ENCODE measurements around the gene RNF213.
"Not testable (repeated sequence)": the region's sequence is repeated elsewhere in the genome, so short reads cannot be mapped to it uniquely, and the experiment has no call there.

RNF213 gene

GRCh38 chr17:80297996-80298560 is 37.4 kb downstream of the RNF213 start:
- CTCF ChIA-PET = no interaction called here
- TF ChIP-seq FEZF1 (tag by site-specific recombination; IDR thresholded peaks at IDR 0.05) (no peak), BCL6B (tag by site-specific recombination; IDR thresholded peaks at IDR 0.05) (no peak)
- Histone ChIP-seq H3K27ac (ENCODE audit: extremely low read depth, low read depth, low read length) (no peak overlapping the region), H3K36me3 (ENCODE audit: control insufficient read depth in 2 of 2, insufficient read depth in 1 of 2, low read length in 2 of 2) (peaks cover 32 to 81% of the 10 kb centered on the region in 2 experiments), H3K4me3 (ENCODE audit: low read depth, low read length) (no peak overlapping the region), H3K4me1 (ENCODE audit: control insufficient read depth, insufficient read depth, low read length) (no peaks in the 10 kb centered on the region), H3K9me3 (ENCODE audit: control insufficient read depth, insufficient read depth, low read depth, low read length) (no peaks in the 10 kb centered on the region)
- POLR2A ChIA-PET = no interaction called here

- CTCF ChIA-PET = interaction anchor here (1.2 kb wide), 1 partner anchor 153 kb away, joined by 3 read pairs; no protein-coding TSS in a partner anchor
- H3K9me3 ChIP-seq (ENCODE audit: control insufficient read depth, insufficient read depth, low read depth, low read length); H3K4me3 ChIP-seq (ENCODE audit: low read depth, low read length); H3K27ac ChIP-seq (ENCODE audit: extremely low read depth, low read depth, low read length); H3K4me1 ChIP-seq (ENCODE audit: control insufficient read depth, insufficient read depth, low read length); POLR2A ChIA-PET: not testable (repeated sequence)
- TF ChIP-seq ZNF426 (tag by site-specific recombination; IDR thresholded peaks at IDR 0.05) = peak; percentile 13
- 0 out of 2 replicates have a peak, but pooled peaks have one; percentile 19 for TF ChIP-seq ZBTB11 (tag by site-specific recombination; conservative IDR thresholded peaks at IDR 0.05; ENCODE audit: low read depth)
- TF ChIP-seq ZNF623 (tag by site-specific recombination; IDR thresholded peaks at IDR 0.05) = 0 out of 2 replicates have a peak, but pooled peaks have one; percentile 23
- peak; percentile 98 for TF ChIP-seq ZNF146 (tag by site-specific recombination; IDR thresholded peaks at IDR 0.05)
- TF ChIP-seq ZNF280D (tag by site-specific recombination; IDR thresholded peaks at IDR 0.05) = peak; percentile 83
- 0 out of 2 replicates have a peak, but pooled peaks have one; percentile 25 for TF ChIP-seq ZNF580 (tag by site-specific recombination; IDR thresholded peaks at IDR 0.05)
- H3K36me3 ChIP-seq (ENCODE audit: control insufficient read depth in 2 of 2, insufficient read depth in 1 of 2, low read length in 2 of 2) = peaks cover 34 to 84% of the 10 kb centered on the region in 2 experiments
Observed at GRCh38 chr17:80299350-80300100, 38.9 kb downstream of the RNF213 start.

- H3K36me3 ChIP-seq (ENCODE audit: control insufficient read depth in 2 of 2, insufficient read depth in 1 of 2, low read length in 2 of 2) = peaks cover 42 to 83% of the 10 kb centered on the region in 2 experiments
- ChIA-PET CTCF (interaction anchor here (0.6 to 0.7 kb wide), 2 partner anchors 141 to 666 kb away, joined by 4 to 7 read pairs; no protein-coding TSS in a partner anchor), POLR2A (interaction anchor here (0.6 kb wide), 1 partner anchor 15 kb away, joined by 5 read pairs; no protein-coding TSS in a partner anchor)
- not testable (repeated sequence) for H3K4me1 ChIP-seq (ENCODE audit: control insufficient read depth, insufficient read depth, low read length); H3K9me3 ChIP-seq (ENCODE audit: control insufficient read depth, insufficient read depth, low read depth, low read length); H3K4me3 ChIP-seq (ENCODE audit: low read depth, low read length); H3K27ac ChIP-seq (ENCODE audit: extremely low read depth, low read depth, low read length)
Observed at GRCh38 chr17:80300756-80301155, 40.1 kb downstream of the RNF213 start.

Measured in HEK293 (cell line).